HUES6 (cell line): ENCODE results near the gene ZFPM1.

Experiments used
- H3K27ac ChIP-seq: 2 replicates; pipeline ENCODE4 v1.7.0; 2013; ENCODE audit warnings: low read depth, mild to moderate bottlenecking, low read length, inconsistent platforms
- H3K27me3 ChIP-seq: 2 replicates; pipeline ENCODE4 v1.6.1; 2013; ENCODE audit warnings: low read length; ENCODE audit not compliant: control insufficient read depth, insufficient read depth
- H3K36me3 ChIP-seq: 2 replicates; pipeline ENCODE4 v1.6.1; 2013; ENCODE audit warnings: low read length; ENCODE audit not compliant: control insufficient read depth, insufficient read depth
- H3K4me1 ChIP-seq: 2 replicates; pipeline ENCODE4 v1.6.1; 2013; ENCODE audit warnings: low read length; ENCODE audit not compliant: control insufficient read depth, insufficient read depth
- H3K4me3 ChIP-seq: 2 replicates; pipeline ENCODE4 v1.5.1; 2013; ENCODE audit warnings: low read depth, low read length
- H3K9ac ChIP-seq: one replicate; pipeline ENCODE4 v1.6.1; 2013; ENCODE audit warnings: mild to moderate bottlenecking, low read length
- H3K9me3 ChIP-seq: 2 replicates; pipeline ENCODE4 v1.6.1; 2013; ENCODE audit warnings: low read depth, low read length; ENCODE audit not compliant: control insufficient read depth, insufficient read depth

The ZFPM1 gene

DNA sequence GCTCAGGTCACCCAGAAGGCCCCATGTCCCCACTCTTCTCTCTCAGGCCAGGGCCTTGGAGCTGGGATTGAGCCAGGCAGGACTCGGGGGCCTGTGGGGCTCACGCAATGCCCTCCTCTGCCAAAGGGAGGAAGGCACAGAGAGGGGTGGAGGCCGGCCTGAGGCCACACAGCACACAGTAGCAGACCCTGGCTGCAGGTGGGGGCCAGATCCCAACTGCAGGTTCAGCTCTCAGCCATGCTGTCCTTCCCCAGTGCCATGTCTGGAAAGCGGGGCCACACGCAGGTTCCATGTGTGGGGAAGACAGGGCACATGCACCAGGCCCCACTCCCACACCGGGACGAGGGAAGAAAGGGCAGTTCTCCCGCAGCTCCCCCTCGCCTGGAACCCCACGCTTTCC lies 33.3 kb upstream of the ZFPM1 start:
- no peaks in the 10 kb centered on the region for H3K27me3 ChIP-seq
- H3K36me3 ChIP-seq: no peaks in the 10 kb centered on the region
- H3K9ac ChIP-seq: no peak overlapping the region
- no peaks in the 10 kb centered on the region for H3K9me3 ChIP-seq
- H3K4me1 ChIP-seq: no peaks in the 10 kb centered on the region
- no peak overlapping the region for H3K27ac ChIP-seq
- no peak overlapping the region for H3K4me3 ChIP-seq

DNA sequence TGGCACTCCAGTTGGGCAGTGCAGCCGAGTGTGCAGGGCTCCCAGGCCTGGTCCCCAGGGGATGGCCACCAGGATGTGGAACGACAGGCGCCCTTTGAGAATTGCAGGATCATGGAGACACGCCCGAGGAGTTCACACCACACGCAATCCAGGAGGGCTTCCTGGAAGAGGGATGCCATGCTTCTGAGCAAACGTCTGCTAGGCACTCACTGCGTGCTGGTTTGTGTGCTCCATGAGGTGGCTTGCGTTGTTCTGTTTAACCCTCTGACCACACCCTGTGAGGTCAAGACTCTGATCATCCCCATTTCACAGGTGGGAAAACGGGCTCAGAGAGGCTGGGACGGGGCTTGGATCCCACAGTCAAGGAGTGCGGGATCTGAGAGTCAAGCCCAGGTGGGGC lies 32.6 kb upstream of the ZFPM1 start:
- no peak overlapping the region for H3K4me3 ChIP-seq
- H3K27me3 ChIP-seq: no peaks in the 10 kb centered on the region
- H3K36me3 ChIP-seq: no peaks in the 10 kb centered on the region
- no peak overlapping the region for H3K9ac ChIP-seq
- H3K27ac ChIP-seq: no peak overlapping the region
- no peaks in the 10 kb centered on the region for H3K4me1 ChIP-seq
- no peaks in the 10 kb centered on the region for H3K9me3 ChIP-seq

DNA sequence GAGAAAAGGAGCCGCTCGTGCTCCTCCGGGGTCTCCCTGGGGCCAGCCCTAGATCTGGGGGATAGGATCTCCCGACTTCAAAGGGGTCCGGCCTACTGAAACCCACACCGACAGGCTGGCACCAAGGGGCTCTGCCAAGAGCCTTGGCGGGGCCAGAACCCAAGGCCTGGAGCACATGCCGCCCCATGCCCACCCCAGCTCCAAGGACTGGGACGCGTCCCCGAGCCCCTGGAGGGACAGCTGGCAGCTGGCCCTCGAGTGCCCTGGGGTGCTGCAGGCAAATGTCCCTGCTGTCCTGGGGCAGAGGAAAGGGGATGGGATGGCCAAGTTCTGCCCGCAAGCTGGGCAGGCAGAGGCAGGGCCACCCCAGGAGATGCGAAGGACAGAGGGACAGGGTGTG lies 31.8 kb upstream of the ZFPM1 start:
- no peaks in the 10 kb centered on the region for H3K27me3 ChIP-seq
- no peaks in the 10 kb centered on the region for H3K4me1 ChIP-seq
- H3K9me3 ChIP-seq: no peaks in the 10 kb centered on the region
- no peaks in the 10 kb centered on the region for H3K36me3 ChIP-seq
- H3K4me3 ChIP-seq: no peak overlapping the region
- H3K27ac ChIP-seq: no peak overlapping the region
- no peak overlapping the region for H3K9ac ChIP-seq

DNA sequence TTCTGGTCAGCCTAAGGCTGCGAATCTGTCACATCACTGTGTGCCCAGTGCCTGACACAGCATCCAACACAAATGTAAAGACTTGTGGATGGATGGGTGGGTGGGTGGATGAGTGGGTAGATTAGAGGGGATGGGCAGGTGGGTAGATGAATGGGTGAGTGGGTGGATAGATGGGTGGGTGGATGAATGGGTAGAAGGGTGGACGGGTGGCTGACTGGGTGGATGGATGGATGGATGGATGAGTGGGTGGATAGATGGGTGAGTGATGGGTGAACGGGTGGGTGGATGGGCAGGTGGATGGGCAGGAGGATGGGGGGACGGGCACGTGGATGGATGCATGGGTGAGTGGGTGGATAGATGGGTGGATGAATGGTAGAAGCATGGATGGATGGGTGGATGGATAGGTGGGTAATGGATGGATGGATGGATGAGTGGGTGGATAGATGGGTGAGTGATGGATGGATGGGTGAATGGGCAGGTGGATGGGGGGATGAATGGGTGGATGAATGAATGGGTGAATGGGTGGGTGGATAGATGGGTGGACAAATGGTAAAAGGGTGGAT lies 31.1 kb upstream of the ZFPM1 start:
- Histone ChIP-seq H3K9ac (no peak overlapping the region), H3K27ac (no peak overlapping the region), H3K9me3 (no peaks in the 10 kb centered on the region), H3K27me3 (no peaks in the 10 kb centered on the region), H3K4me1 (no peaks in the 10 kb centered on the region), H3K36me3 (no peaks in the 10 kb centered on the region), H3K4me3 (no peak overlapping the region)

DNA sequence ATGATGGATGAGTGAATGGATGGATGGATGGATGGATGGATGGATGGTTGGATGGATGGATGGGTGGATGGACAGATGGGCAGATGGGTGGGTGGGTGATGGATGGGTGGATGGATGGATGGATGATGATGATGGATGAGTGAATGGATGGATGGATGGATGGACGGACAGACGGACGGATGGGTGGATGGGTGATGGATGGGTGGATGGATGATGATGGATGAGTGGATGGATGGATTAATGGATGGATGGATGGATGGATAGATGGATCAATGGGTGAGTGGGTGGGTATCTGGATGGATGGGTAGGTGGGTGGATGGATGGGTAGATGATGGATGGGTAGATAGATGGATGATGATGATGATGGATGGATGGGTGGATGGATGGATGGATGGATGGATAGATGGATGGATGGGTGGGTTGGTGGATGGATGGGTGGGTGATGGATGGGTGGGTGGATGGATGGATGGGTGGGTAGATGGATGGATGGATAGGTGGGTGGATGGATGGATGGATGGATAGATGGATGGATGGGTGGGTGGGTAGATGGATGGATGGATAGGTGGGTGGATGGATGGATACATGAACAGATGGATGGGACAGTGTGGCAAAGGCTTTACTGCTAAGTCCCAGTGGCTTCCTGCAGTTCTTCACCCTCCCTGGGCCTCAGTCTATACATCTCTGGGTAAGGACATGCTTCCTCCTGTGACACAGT lies 30.2 kb upstream of the ZFPM1 start:
- Histone ChIP-seq H3K4me1 (no peaks in the 10 kb centered on the region), H3K9me3 (no peaks in the 10 kb centered on the region), H3K27ac (no peak overlapping the region), H3K27me3 (no peaks in the 10 kb centered on the region), H3K9ac (no peak overlapping the region), H3K36me3 (no peaks in the 10 kb centered on the region), H3K4me3 (no peak overlapping the region)

DNA sequence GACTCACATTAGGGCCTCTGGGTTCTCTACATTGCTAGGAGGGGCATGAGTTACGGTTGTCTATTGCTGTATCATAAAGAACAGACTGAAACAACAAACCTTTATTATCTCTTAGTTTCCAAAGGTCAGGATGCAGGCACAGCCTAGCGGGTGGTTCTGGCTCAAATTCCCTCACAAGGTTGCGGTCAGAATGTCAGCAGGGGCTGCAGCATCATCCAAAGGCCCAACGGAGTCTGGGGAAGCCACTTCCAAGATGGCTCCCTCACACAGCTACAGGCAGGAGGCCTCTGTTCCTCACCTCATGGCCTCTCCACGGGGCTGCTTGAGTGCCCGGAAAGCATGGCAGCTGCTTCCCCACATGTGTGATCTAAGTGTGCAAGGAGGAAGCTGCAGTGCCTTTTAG lies 29.6 kb upstream of the ZFPM1 start:
- no peaks in the 10 kb centered on the region for H3K4me1 ChIP-seq
- no peaks in the 10 kb centered on the region for H3K27me3 ChIP-seq
- no peak overlapping the region for H3K9ac ChIP-seq
- H3K9me3 ChIP-seq: no peaks in the 10 kb centered on the region
- no peaks in the 10 kb centered on the region for H3K36me3 ChIP-seq
- no peak overlapping the region for H3K4me3 ChIP-seq
- no peak overlapping the region for H3K27ac ChIP-seq

DNA sequence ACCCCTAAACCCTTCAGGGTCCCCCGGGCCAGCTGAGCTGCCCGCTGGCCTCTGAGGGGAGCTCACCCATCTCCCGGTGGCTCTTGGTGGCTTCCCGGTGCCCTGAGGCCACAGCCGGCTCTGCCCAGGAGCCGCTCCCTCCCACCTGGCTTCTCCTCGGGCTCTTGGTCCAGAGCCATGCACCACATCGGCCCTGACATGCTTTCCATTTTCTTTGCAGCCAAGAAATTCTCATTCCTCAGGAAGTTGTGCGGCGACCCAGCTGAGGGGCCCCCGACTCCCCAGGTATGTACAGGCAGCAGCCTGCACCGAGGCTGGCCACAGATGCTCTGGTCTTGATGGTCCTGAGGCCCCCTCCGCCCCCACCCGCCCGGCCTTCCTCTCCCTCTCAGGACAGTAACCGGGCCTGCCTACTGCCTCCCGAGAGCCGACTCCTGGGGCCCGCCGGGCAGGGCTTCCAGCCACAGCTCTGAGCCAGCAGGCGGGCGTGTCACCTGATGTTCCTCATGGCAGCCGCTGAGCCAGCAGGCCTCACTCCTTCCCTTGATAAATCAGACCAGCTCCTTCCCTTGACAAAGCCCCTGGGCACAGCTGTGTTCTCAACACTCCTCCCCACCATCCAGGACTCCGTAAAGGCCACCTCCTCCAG lies 28.4 kb upstream of the ZFPM1 start:
- no peaks in the 10 kb centered on the region for H3K4me1 ChIP-seq
- no peaks in the 10 kb centered on the region for H3K36me3 ChIP-seq
- no peak overlapping the region for H3K27ac ChIP-seq
- H3K9me3 ChIP-seq: no peaks in the 10 kb centered on the region
- no peak overlapping the region for H3K4me3 ChIP-seq
- no peak overlapping the region for H3K9ac ChIP-seq
- no peaks in the 10 kb centered on the region for H3K27me3 ChIP-seq

DNA sequence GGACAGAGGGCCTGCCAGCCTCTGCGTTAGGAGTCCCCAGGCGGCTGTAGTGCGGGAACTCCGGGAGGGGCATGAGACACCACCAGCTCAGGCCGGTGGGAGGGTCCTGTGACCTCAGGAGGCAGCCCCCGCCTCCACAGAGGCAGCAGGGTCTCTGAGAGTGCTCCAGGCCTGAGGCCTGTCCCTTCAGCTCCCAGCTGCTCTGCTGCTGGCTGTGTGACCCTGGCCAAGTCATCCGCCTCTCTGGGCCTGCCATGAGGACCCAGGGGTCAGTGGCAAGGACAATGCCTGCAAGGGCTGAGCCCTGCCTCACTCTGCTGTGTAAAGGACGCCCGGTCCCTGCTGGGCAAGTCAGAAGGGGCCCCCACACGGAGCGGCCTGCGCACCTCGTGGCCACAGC lies 27.1 kb upstream of the ZFPM1 start:
- no peaks in the 10 kb centered on the region for H3K4me1 ChIP-seq
- H3K36me3 ChIP-seq: no peaks in the 10 kb centered on the region
- H3K4me3 ChIP-seq: no peak overlapping the region
- no peaks in the 10 kb centered on the region for H3K9me3 ChIP-seq
- no peak overlapping the region for H3K9ac ChIP-seq
- no peak overlapping the region for H3K27ac ChIP-seq
- no peaks in the 10 kb centered on the region for H3K27me3 ChIP-seq

DNA sequence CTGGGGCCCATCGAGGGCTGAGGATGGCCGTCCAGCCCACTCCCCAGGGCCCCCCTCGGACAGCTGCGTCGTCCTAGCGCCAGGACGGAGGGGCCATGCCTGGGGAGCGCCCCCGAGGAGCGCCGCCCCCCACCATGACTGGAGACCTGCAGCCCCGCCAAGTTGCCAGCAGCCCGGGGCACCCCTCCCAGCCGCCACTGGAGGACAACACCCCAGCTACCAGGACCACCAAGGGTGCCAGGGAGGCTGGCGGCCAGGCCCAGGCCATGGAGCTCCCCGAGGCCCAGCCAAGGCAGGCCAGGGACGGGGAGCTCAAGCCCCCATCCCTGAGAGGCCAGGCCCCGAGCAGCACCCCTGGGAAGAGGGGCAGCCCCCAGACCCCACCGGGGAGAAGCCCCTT lies 25.7 kb upstream of the ZFPM1 start:
- Histone ChIP-seq H3K27ac (no peak overlapping the region), H3K36me3 (no peaks in the 10 kb centered on the region), H3K9ac (no peak overlapping the region)

DNA sequence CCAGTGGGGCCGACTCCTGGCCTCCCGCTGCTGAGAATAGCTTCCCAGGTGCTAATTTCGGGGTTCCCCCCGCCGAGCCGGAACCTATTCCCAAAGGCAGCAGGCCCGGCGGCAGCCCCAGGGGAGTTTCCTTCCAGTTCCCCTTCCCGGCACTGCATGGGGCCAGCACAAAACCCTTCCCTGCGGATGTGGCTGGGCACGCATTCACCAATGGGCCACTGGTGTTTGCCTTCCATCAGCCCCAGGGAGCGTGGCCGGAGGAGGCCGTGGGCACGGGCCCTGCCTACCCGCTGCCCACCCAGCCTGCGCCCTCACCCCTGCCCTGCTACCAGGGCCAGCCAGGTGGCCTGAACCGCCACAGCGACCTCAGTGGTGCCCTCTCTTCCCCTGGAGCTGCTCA lies 24.9 kb upstream of the ZFPM1 start:
- H3K36me3 ChIP-seq: no peaks in the 10 kb centered on the region
- H3K4me3 ChIP-seq: no peak overlapping the region
- H3K4me1 ChIP-seq: no peaks in the 10 kb centered on the region
- H3K9ac ChIP-seq: no peak overlapping the region
- H3K27me3 ChIP-seq: peaks cover 4% of the 10 kb centered on the region; the same call in 1 of the 2 replicates
- no peak overlapping the region for H3K27ac ChIP-seq
- no peaks in the 10 kb centered on the region for H3K9me3 ChIP-seq

More for the DNA sequence above, 25.7 kb upstream of the ZFPM1 start:
- H3K9me3 ChIP-seq: no peaks in the 10 kb centered on the region
- H3K4me1 ChIP-seq: no peaks in the 10 kb centered on the region
- H3K4me3 ChIP-seq: no peak overlapping the region
- H3K27me3 ChIP-seq: peaks cover 4% of the 10 kb centered on the region; the same call in 1 of the 2 replicates

DNA sequence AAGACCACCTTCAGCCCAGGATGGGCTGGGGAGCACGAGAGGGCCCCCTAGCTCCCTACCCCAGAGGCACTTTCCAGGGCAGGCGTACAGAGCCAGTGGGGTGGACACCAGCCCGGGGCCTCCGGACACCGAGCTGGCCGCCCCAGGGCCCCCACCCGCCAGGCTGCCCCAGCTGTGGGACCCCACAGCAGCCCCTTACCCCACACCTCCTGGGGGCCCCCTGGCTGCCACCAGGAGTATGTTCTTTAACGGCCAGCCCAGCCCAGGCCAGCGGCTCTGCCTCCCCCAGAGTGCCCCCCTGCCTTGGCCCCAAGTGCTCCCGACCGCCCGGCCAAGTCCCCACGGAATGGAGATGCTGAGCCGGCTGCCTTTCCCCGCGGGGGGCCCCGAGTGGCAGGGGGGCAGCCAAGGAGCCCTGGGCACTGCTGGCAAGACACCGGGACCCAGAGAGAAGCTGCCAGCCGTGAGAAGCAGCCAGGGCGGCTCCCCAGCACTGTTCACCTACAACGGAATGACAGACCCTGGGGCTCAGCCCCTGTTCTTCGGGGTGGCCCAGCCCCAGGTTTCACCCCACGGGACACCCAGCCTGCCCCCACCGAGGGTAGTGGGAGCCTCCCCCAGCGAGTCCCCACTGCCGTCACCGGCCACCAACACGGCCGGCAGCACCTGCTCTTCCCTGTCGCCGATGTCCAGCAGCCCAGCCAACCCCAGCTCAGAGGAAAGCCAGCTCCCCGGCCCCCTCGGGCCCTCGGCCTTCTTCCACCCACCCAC lies 24.3 kb upstream of the ZFPM1 start:
- Histone ChIP-seq H3K9me3 (no peaks in the 10 kb centered on the region), H3K27me3 (peaks cover 4% of the 10 kb centered on the region; the same call in 1 of the 2 replicates), H3K27ac (no peak overlapping the region), H3K36me3 (no peaks in the 10 kb centered on the region), H3K9ac (no peak overlapping the region), H3K4me3 (no peak overlapping the region), H3K4me1 (no peaks in the 10 kb centered on the region)
